HepG2 (cell line): ENCODE measurements around the gene PCP4L1. TPM values are rescaled to one million over a fixed set of nuclear protein-coding genes. Genes with fewer than 3 reads are reported as not detected.

ENCODE experiments used
- ELF3 ChIP-seq: IDR thresholded peaks from 2 replicates; pipeline ENCODE4 v1.6.1; 2016; ENCODE audit warnings: missing genetic modification reagents, missing compliant biosample characterization
- ETV5 ChIP-seq: IDR thresholded peaks from 2 replicates; pipeline ENCODE4 v1.6.1; 2018; ENCODE audit warnings: missing biosample characterization, missing genetic modification reagents, inconsistent platforms, borderline replicate concordance
- GABPA ChIP-seq, 2 experiments: IDR thresholded peaks; 2 replicates each; pipeline ENCODE4 v1.6.1; 2011 to 2016; ENCODE audit warnings: low read depth in 2 of 2, low read length in 1 of 2, missing biosample characterization in 1 of 2, missing genetic modification characterization in 1 of 2
- GABPB1 ChIP-seq: IDR thresholded peaks from 2 replicates; pipeline ENCODE4 v1.6.1; 2016; ENCODE audit warnings: mild to moderate bottlenecking, missing genetic modification reagents, moderate library complexity, missing compliant biosample characterization
- KAT8 ChIP-seq: IDR thresholded peaks from 2 replicates; pipeline ENCODE4 v1.6.1; 2016; ENCODE audit warnings: missing genetic modification reagents, missing compliant biosample characterization
- KLF11 ChIP-seq: IDR thresholded peaks from 2 replicates; pipeline ENCODE4 v1.6.1; 2016; ENCODE audit warnings: missing compliant biosample characterization
- KLF6 ChIP-seq: IDR thresholded peaks from 2 replicates; pipeline ENCODE4 v1.8.0; 2016; ENCODE audit warnings: missing biosample characterization, missing genetic modification reagents
- LCORL ChIP-seq, 2 experiments: fragments of 450-650 bp in 1 of 2; sonication (generic) in 1 of 2; formaldehyde crosslinking in 1 of 2; IDR thresholded peaks; 2 replicates each; pipeline versions ENCODE4 v1.5.0 to v1.6.1; 2017 to 2020; ENCODE audit warnings: antibody characterized with exemption in 1 of 2, missing genetic modification reagents in 1 of 2
- NFYC ChIP-seq: IDR thresholded peaks from 2 replicates; pipeline ENCODE4 v1.6.1; 2016; ENCODE audit warnings: missing genetic modification reagents, missing compliant biosample characterization
- PAXIP1 ChIP-seq: sonication (generic); formaldehyde crosslinking; conservative IDR thresholded peaks from 2 replicates; pipeline ENCODE4 v1.4.0; 2020; ENCODE audit warnings: mild to moderate bottlenecking, missing genetic modification reagents, moderate library complexity
- RARA ChIP-seq: IDR thresholded peaks from 2 replicates; pipeline ENCODE4 v1.6.1; 2016; ENCODE audit warnings: missing genetic modification reagents, missing compliant biosample characterization
- RBFOX2 ChIP-seq: fragments of 200-400 bp; formaldehyde crosslinking; IDR thresholded peaks from 2 replicates; pipeline ENCODE4 v1.6.1; 2017; ENCODE audit warnings: low read depth, mild to moderate bottlenecking, low read length
- REPIN1 ChIP-seq: sonication (generic); formaldehyde crosslinking; IDR thresholded peaks from 2 replicates; pipeline ENCODE4 v1.8.0; 2022; ENCODE audit warnings: missing genetic modification reagents, low read depth, mild to moderate bottlenecking, borderline replicate concordance
- SALL1 ChIP-seq: sonication (generic); formaldehyde crosslinking; IDR thresholded peaks from 2 replicates; pipeline ENCODE4 v1.8.0; 2022; ENCODE audit warnings: mild to moderate bottlenecking, missing genetic modification reagents
- SIX1 ChIP-seq: sonication (generic); formaldehyde crosslinking; IDR thresholded peaks from 2 replicates; pipeline ENCODE4 v1.4.0; 2020; ENCODE audit warnings: missing genetic modification reagents, borderline replicate concordance
- SOX5 ChIP-seq: IDR thresholded peaks from 2 replicates; pipeline ENCODE4 v1.6.1; 2016; ENCODE audit warnings: borderline replicate concordance
- TEAD3 ChIP-seq: optimal IDR thresholded peaks from 2 replicates; pipeline ENCODE3; 2016; ENCODE audit warnings: borderline replicate concordance
- ZMYM2 ChIP-seq: sonication (generic); formaldehyde crosslinking; IDR thresholded peaks from 2 replicates; pipeline ENCODE4 v1.8.0; 2022; ENCODE audit warnings: mild to moderate bottlenecking, missing genetic modification reagents
- ZMYM4 ChIP-seq: sonication (generic); formaldehyde crosslinking; IDR thresholded peaks from 2 replicates; pipeline ENCODE4 v1.8.1; 2023; ENCODE audit warnings: mild to moderate bottlenecking, missing genetic modification reagents
- ZNF331 ChIP-seq: sonication (generic); formaldehyde crosslinking; IDR thresholded peaks from 2 replicates; pipeline ENCODE4 v1.4.0; 2020; ENCODE audit warnings: missing genetic modification reagents
- ZNF691 ChIP-seq: sonication (generic); formaldehyde crosslinking; IDR thresholded peaks from 2 replicates; pipeline ENCODE4 v1.4.0; 2020; ENCODE audit warnings: missing genetic modification reagents, low read depth, mild to moderate bottlenecking, borderline replicate concordance
- polyA plus RNA-seq, 8 experiments: library from polyadenylated mRNA; depleted of rRNA in 3 of 8; stranded (reverse) in 7 of 8; unstranded in 1 of 8; fragments of >200 nt; fragmentation: Illumina TruSeq in 4 of 8; extraction: Trizol in 4 of 8; gene quantifications; 2 replicates each; pipeline versions ENCODE4 v1.2.1 to v1.2.3, GENCODE V29; 2011 to 2016; ENCODE audit warnings: low read depth in 4 of 8, missing spikeins in 1 of 8, mixed read lengths in 1 of 8; ENCODE audit not compliant: insufficient read depth in 1 of 8
- total RNA-seq, 5 experiments: library from RNA; depleted of rRNA; stranded (reverse); fragments of >200 nt; fragmentation: Illumina TruSeq; extraction: Trizol; gene quantifications; 2 replicates each; pipeline ENCODE4 v1.2.3, GENCODE V29; 2016; ENCODE audit warnings: low read depth in 1 of 5
- TF ChIP-seq, protein P1 (sequence below): sonication (generic); formaldehyde crosslinking; IDR thresholded peaks from 2 replicates; pipeline ENCODE4 v1.4.0; 2020; ENCODE audit warnings: missing genetic modification reagents

Gene PCP4L1
- total and polyA plus RNA-seq, 2 of the 13 experiments (the other 11 are each of a cell fraction or from before 2014, with no cell fraction given), result 0.28 TPM; not detected in 1

DNA sequence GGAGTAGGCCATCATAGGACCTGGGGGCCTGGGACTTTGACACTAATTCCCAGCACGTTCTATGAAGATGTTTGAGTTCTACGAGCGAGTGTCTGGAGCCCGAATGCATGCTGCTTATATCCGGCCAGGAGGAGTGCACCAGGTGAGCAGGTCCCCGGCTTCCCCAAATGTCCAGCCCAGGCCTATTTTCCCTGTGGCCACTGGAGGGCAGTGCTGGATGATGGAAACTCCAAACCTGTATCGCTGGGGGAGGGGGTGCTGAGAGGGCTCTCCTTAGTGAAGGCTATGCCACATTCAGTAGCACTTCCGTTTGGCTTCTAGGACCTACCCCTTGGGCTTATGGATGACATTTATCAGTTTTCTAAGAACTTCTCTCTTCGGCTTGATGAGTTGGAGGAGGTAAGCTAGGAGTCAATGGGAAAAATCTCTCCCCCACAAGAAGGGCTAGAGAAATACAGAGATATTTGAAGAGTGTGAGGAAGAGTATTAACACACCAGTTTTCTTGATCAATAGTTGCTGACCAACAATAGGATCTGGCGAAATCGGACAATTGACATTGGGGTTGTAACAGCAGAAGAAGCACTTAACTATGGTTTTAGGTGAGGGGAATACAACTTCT is 48.6 kb upstream of the PCP4L1 start (continued):
- TF ChIP-seq PAXIP1 (CRISPR knock-in tag) (peak; percentile 44; the same call in 1 of the 2 replicates), SOX5 (CRISPR knock-in tag) (peak; percentile 31; the same call in 1 of the 2 replicates), ZMYM4 (CRISPR knock-in tag) (peak; percentile 23; the same call in 1 of the 2 replicates), ZMYM2 (no peak), KLF6 (CRISPR knock-in tag) (0 out of 2 replicates have a peak, but pooled peaks have one; percentile 24), ETV5 (CRISPR knock-in tag) (peak; percentile 58; the same call in 1 of the 2 replicates), ZNF331 (CRISPR knock-in tag) (peak; percentile 57; the same call in 1 of the 2 replicates), RBFOX2 (no peak), KAT8 (CRISPR knock-in tag) (peak; percentile 64), SIX1 (0 out of 2 replicates have a peak, but pooled peaks have one; percentile 27), REPIN1 (CRISPR knock-in tag) (peak; percentile 74; the same call in 1 of the 2 replicates), GABPB1 (CRISPR knock-in tag) (peak; percentile 46; the same call in 1 of the 2 replicates), ELF3 (CRISPR knock-in tag) (peak; percentile 69; the same call in 1 of the 2 replicates), NFYC (CRISPR knock-in tag) (0 out of 2 replicates have a peak, but pooled peaks have one; percentile 12), TEAD3 (CRISPR knock-in tag) (peak; percentile 58), RARA (0 out of 2 replicates have a peak, but pooled peaks have one; percentile 28), GABPA (IDR thresholded peaks at IDR 0.05; ENCODE audit: low read depth, low read length) (no peak), GABPA (CRISPR knock-in tag; IDR thresholded peaks at IDR 0.05; ENCODE audit: low read depth) (peak; percentile 61; the same call in 1 of the 2 replicates), KLF11 (CRISPR knock-in tag) (0 out of 2 replicates have a peak, but pooled peaks have one; percentile 21), LCORL (IDR thresholded peaks at IDR 0.05) (no peak), LCORL (CRISPR knock-in tag; IDR thresholded peaks at IDR 0.05) (peak; percentile 42; the same call in 1 of the 2 replicates), ZNF691 (CRISPR knock-in tag) (peak; percentile 75; the same call in 1 of the 2 replicates), SALL1 (CRISPR knock-in tag) (peak; percentile 52; the same call in 1 of the 2 replicates)
- TF ChIP-seq, protein P1, sequence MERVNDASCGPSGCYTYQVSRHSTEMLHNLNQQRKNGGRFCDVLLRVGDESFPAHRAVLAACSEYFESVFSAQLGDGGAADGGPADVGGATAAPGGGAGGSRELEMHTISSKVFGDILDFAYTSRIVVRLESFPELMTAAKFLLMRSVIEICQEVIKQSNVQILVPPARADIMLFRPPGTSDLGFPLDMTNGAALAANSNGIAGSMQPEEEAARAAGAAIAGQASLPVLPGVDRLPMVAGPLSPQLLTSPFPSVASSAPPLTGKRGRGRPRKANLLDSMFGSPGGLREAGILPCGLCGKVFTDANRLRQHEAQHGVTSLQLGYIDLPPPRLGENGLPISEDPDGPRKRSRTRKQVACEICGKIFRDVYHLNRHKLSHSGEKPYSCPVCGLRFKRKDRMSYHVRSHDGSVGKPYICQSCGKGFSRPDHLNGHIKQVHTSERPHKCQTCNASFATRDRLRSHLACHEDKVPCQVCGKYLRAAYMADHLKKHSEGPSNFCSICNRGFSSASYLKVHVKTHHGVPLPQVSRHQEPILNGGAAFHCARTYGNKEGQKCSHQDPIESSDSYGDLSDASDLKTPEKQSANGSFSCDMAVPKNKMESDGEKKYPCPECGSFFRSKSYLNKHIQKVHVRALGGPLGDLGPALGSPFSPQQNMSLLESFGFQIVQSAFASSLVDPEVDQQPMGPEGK (CRISPR knock-in tag), result peak; percentile 71
